GM15510 (cell line): Measurements from ENCODE around the gene EMID1.

Source experiments
- POLR2A ChIP-seq: IDR thresholded peaks from 3 replicates; pipeline ENCODE4 v1.6.1; 2011; ENCODE audit warnings: borderline replicate concordance; ENCODE audit not compliant: insufficient read length; ENCODE audit errors: extremely low read depth

The EMID1 gene

GRCh38 chr22:29226351-29226981 is 20.8 kb downstream of the EMID1 start:
- no peak for TF ChIP-seq POLR2A

GRCh38 chr22:29230972-29231875 is 25.5 kb downstream of the EMID1 start:
- TF ChIP-seq POLR2A = no peak

DNA sequence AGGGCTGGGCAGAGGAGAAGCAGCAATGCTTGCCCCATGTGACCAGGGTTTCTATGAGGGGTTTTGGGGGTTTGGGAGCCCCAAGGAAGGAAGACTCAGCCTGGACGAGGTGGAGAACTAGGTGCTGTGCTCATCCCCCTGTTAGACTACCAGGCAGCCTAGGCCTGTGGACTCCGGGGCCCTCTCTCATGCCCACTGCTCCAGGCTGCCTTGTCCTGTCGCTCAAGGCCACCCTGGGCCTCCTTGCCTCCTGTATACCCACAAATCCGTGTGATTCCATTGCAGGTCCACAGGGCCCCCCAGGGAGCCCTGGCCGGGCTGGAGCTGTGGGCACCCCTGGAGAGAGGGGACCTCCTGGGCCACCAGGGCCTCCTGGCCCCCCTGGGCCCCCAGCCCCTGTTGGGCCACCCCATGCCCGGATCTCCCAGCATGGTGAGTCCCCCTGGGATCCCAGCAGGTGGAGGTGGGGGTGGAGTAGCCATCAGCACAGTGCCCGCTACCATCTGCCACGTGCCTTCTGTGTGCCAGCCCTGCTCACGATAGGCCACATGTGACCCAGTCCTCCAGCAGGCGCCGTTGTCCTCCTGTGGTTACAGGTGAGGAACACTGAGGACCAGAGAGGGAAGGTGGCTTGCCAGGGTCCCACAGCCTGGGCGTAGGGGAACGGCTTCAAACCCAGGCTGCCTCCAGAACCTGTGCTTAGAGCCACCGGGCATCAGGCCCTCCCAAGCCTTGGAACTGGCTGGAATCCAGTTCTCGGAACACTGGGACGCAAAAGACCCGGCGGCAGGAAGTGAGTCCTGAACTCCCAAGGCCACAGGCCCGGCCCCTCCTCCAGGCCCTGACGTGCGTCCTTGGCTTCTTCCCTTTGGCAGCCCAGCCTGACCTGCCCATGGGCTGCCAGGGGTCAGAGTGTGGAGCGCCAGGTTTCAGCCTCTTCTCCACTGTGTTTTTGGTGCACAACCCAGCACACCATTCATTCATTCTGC is 26.6 kb downstream of the EMID1 start:
- no peak for TF ChIP-seq POLR2A

- TF ChIP-seq POLR2A = no peak
Measured at GRCh38 chr22:29233277-29233877, 27.7 kb downstream of the EMID1 start.

GRCh38 chr22:29243874-29244446 is 38.3 kb downstream of the EMID1 start:
- TF ChIP-seq POLR2A = no peak

GRCh38 chr22:29244785-29245625 is 39.3 kb downstream of the EMID1 start:
- TF ChIP-seq POLR2A = no peak

DNA sequence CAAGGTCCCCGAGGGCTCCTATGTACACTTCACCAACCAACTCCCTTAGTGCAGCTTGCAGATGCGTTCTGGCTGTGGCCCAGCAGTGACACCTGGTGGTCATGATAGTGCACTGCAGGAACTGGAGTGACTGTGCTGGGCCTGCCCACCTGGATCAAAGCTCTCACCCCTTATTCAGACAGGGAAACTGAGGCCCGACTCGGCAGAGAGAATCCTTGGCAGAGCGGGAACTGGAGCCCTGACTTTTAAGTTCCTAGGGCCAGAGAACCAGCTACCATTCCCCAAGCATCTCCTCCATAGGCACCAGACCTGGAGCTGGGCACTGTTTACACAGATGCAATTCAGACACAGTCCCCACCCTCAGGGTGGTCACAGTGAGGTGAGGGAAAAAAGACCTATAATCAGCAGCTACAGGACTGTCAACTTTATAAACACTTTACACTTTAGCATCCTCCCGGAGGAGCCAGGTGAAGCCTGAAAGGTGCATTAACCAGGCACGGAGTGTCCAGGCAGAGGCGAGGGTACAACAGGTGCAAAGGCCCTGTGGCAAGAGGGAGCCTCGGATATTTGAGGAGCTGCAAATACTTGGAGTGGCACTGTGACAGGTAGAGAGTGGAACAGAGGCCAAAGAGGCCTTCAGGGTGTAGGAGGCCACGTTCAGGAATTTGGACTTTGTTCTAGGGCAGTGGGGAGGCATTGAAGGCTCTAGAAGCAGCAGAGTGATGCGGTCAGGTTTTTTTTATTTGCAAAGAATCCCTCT is 40.1 kb downstream of the EMID1 start:
- no peak for TF ChIP-seq POLR2A

GRCh38 chr22:29251265-29251664 is 45.6 kb downstream of the EMID1 start:
- TF ChIP-seq POLR2A = no peak

DNA sequence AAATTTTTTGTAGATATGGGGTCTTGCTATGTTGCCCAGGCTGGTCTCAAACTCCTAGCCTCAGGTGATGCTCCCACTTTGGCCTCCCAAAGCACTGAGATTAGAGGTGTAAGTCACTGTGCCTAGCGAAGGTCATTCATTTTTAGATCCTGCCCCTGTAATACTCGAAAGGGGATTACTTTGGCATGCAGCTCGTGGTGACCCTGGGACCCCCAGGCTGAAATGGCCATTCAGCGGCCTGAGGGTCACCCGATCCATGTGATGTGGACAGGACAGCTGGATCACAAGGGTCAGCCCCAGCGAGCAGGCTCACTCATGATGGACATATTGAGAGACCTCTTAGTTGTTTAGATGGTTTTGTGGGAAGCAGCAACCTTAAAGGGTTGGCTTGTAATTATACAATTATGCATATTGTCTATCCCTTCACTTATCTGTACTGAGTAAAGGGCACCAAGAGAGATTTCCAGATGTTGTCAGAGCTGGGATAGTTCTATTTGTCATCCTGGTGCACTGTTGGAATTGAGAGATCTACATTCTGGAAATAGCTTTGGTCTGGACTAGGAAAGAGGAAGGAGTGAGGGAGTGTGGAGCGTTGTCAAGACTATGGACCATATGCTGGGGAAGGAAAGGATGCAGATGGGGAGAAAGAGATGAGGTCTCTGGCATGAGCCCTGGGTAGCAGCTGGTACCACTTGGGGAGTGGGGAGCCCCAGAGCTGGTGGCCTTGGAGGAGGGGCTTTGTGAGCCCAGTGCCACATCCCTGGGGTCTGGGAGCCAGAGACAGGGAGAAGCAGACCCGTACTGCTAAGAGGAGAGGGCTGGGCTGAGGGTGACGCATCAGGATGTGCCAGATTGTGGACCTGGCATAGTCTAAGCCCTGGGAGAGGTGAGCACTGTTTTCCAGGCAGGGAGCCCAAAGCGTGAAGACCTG is 46.5 kb downstream of the EMID1 start:
- TF ChIP-seq POLR2A = no peak

- TF ChIP-seq POLR2A = no peak
Measured at GRCh38 chr22:29253561-29254285, 48.0 kb downstream of the EMID1 start.

DNA sequence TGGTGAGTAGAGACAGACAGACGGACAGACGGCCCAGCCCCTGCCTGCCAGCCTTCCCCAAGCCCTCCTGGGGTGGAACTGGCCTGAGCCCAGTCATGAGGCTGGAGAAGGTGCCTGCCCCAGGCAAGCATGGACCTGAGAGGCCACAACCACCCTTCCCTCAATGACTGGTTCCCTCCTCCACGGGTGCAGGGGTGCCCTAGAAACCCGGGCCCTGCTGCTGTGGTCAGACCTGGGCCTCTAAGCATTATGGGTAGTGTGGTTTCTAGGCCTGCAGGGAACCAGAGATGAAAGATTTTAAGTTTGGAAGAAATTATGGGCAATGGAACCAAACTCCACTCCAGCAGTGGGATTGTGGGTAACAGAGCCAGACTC is 48.6 kb downstream of the EMID1 start:
- no peak for TF ChIP-seq POLR2A

- no peak for TF ChIP-seq POLR2A
Measured at GRCh38 chr22:29255064-29255621, 49.4 kb downstream of the EMID1 start.
